ENCODE data around the gene ADCY2.

- TF ChIP-seq ZNF274 (IDR thresholded peaks at IDR 0.05; ENCODE audit: low read depth, low read length) (no peak), SUZ12 (IDR thresholded peaks at IDR 0.05; ENCODE audit: extremely low read depth, insufficient read depth, insufficient read length) (no peak), YY1 (IDR thresholded peaks at IDR 0.05; ENCODE audit: insufficient read depth, insufficient read length) (no peak)
These were observed 96.4 kb downstream of the ADCY2 start for GRCh38 chr5:7492371-7492770.
